DND-41 (cell line): ENCODE results near the gene PLXNA4.

ENCODE experiments used
- ATAC-seq: fragments of 200-7000 bp; cut with Tn5 transposase; 3 replicates; pipeline ENCODE4 v1.9.1; 2021; ENCODE audit warnings: low read depth; ENCODE audit not compliant: insufficient read depth
- DNase-seq: peaks from one replicate; pipeline ENCODE4 v3.0.0-alpha.2; 2020
- H2AFZ ChIP-seq: 2 replicates; pipeline ENCODE4 v1.6.0; 2012; ENCODE audit warnings: low read depth, low read length
- H3K27ac ChIP-seq: 2 replicates; pipeline ENCODE4 v1.5.1; 2012; ENCODE audit warnings: low read length, inconsistent platforms
- H3K27me3 ChIP-seq: fragments of 200-600 bp; sonication (generic); 2 replicates; pipeline ENCODE4 v1.6.0; 2012; ENCODE audit warnings: low read length, mild to moderate bottlenecking, inconsistent platforms; ENCODE audit not compliant: insufficient read depth, poor library complexity
- H3K36me3 ChIP-seq: 2 replicates; pipeline ENCODE4 v1.5.1; 2012; ENCODE audit warnings: low read length, inconsistent platforms; ENCODE audit not compliant: insufficient read depth
- H3K4me1 ChIP-seq: 2 replicates; pipeline ENCODE4 v1.5.1; 2012; ENCODE audit warnings: mild to moderate bottlenecking, low read length; ENCODE audit not compliant: insufficient read depth
- H3K4me2 ChIP-seq: 2 replicates; pipeline ENCODE4 v1.6.0; 2012; ENCODE audit warnings: mild to moderate bottlenecking, moderate library complexity, low read length, inconsistent platforms; ENCODE audit not compliant: insufficient read depth
- H3K4me3 ChIP-seq, 2 experiments: fragments of 200-600 bp in 1 of 2; shearing (Covaris generic) in 1 of 2; 2 replicates each; pipeline ENCODE4 v1.5.1; 2012 to 2016; ENCODE audit warnings: inconsistent platforms in 2 of 2, low read length in 2 of 2, mild to moderate bottlenecking in 2 of 2, low read depth in 1 of 2, moderate library complexity in 1 of 2
- H3K79me2 ChIP-seq: 2 replicates; pipeline ENCODE4 v1.6.0; 2012; ENCODE audit warnings: low read length, inconsistent platforms; ENCODE audit not compliant: insufficient read depth
- H3K9ac ChIP-seq: 2 replicates; pipeline ENCODE4 v1.6.0; 2012; ENCODE audit warnings: low read depth, mild to moderate bottlenecking, inconsistent platforms, low read length, moderate library complexity
- H3K9me3 ChIP-seq: 2 replicates; pipeline ENCODE4 v1.5.1; 2012; ENCODE audit warnings: low read length, moderate library complexity, mild to moderate bottlenecking, inconsistent platforms; ENCODE audit not compliant: insufficient read depth, severe bottlenecking
- H4K20me1 ChIP-seq: 2 replicates; pipeline ENCODE4 v1.6.0; 2012; ENCODE audit warnings: low read length; ENCODE audit not compliant: insufficient read depth
- CTCF ChIP-seq: IDR thresholded peaks from 2 replicates; pipeline ENCODE4 v1.5.1; 2012; ENCODE audit warnings: borderline replicate concordance, low read length, moderate library complexity, mild to moderate bottlenecking; ENCODE audit not compliant: poor library complexity, severe bottlenecking; ENCODE audit errors: extremely low read depth
- EZH2 ChIP-seq: IDR thresholded peaks from 3 replicates; pipeline ENCODE4 v1.6.1; 2012; ENCODE audit warnings: borderline replicate concordance, low read depth, mild to moderate bottlenecking, moderate library complexity, low read length, inconsistent platforms; ENCODE audit not compliant: severe bottlenecking

PLXNA4 gene

GRCh38 chr7:132463922-132464321 is 112.3 kb downstream of the PLXNA4 start:
- Histone ChIP-seq H2AFZ (no peak overlapping the region), H3K36me3 (no peaks in the 10 kb centered on the region), H3K9me3 (no peaks in the 10 kb centered on the region), H3K27me3 (peaks cover 1% of the 10 kb centered on the region), H3K4me3 (no peak overlapping the region), H3K79me2 (no peaks in the 10 kb centered on the region), H3K4me1 (no peaks in the 10 kb centered on the region), H3K4me2 (no peak overlapping the region), H4K20me1 (no peaks in the 10 kb centered on the region), H3K9ac (no peak overlapping the region), H3K27ac (no peak overlapping the region)
- no peak for ATAC-seq
- TF ChIP-seq CTCF (no peak), EZH2 (no peak)
- no peak for DNase-seq

- H4K20me1 ChIP-seq = no peaks in the 10 kb centered on the region
- H3K9me3 ChIP-seq = no peaks in the 10 kb centered on the region
- H3K9ac ChIP-seq = no peak overlapping the region
- no peak for ATAC-seq
- H3K4me1 ChIP-seq = no peaks in the 10 kb centered on the region
- no peak overlapping the region for H3K27ac ChIP-seq
- H3K27me3 ChIP-seq = peaks cover 8% of the 10 kb centered on the region
- DNase-seq = no peak
- no peaks in the 10 kb centered on the region for H3K79me2 ChIP-seq
- H3K4me2 ChIP-seq = no peak overlapping the region
- no peak for TF ChIP-seq EZH2
- TF ChIP-seq CTCF = no peak
- H3K4me3 ChIP-seq = no peak overlapping the region
- H3K36me3 ChIP-seq = no peaks in the 10 kb centered on the region
- H2AFZ ChIP-seq = no peak overlapping the region
Observed at GRCh38 chr7:132462478-132462877, 113.8 kb downstream of the PLXNA4 start.

GRCh38 chr7:132461032-132461592 is 115.2 kb downstream of the PLXNA4 start:
- no peak overlapping the region for H3K9ac ChIP-seq
- H4K20me1 ChIP-seq = no peaks in the 10 kb centered on the region
- H3K4me1 ChIP-seq = no peaks in the 10 kb centered on the region
- no peaks in the 10 kb centered on the region for H3K79me2 ChIP-seq
- H3K4me2 ChIP-seq = no peak overlapping the region
- H2AFZ ChIP-seq = no peak overlapping the region
- H3K9me3 ChIP-seq = no peaks in the 10 kb centered on the region
- no peak overlapping the region for H3K27ac ChIP-seq
- peaks cover 8% of the 10 kb centered on the region for H3K27me3 ChIP-seq
- ATAC-seq (no peak), DNase-seq (no peak)
- no peaks in the 10 kb centered on the region for H3K36me3 ChIP-seq
- H3K4me3 ChIP-seq = no peak overlapping the region
- no peak for TF ChIP-seq EZH2
- no peak for TF ChIP-seq CTCF

- no peak for DNase-seq
- H3K79me2 ChIP-seq = no peaks in the 10 kb centered on the region
- no peak overlapping the region for H3K27ac ChIP-seq
Observed at GRCh38 chr7:132458729-132459128, 117.5 kb downstream of the PLXNA4 start.

More at GRCh38 chr7:132458729-132459128, 117.5 kb downstream of the PLXNA4 start:
- no peaks in the 10 kb centered on the region for H3K36me3 ChIP-seq
- H4K20me1 ChIP-seq = no peaks in the 10 kb centered on the region
- H3K9ac ChIP-seq = no peak overlapping the region
- TF ChIP-seq EZH2 = no peak
- no peak for TF ChIP-seq CTCF
- no peak overlapping the region for H3K4me2 ChIP-seq
- peaks cover 8% of the 10 kb centered on the region for H3K27me3 ChIP-seq
- no peak overlapping the region for H2AFZ ChIP-seq
- ATAC-seq = no peak
- no peak overlapping the region for H3K4me3 ChIP-seq
- no peaks in the 10 kb centered on the region for H3K4me1 ChIP-seq
- H3K9me3 ChIP-seq = no peaks in the 10 kb centered on the region
